Trophoblast cell (in vitro differentiated cells and primary cell): ENCODE data around the gene TOPBP1.
"Not testable (repeated sequence)": the region's sequence is repeated elsewhere in the genome, so short reads cannot be mapped to it uniquely, and the experiment has no call there.

Experiments
- DNase-seq, 2 donors: peaks; one replicate each; pipeline ENCODE4 v3.0.0-alpha.2; 2016
- H2AFZ ChIP-seq: 2 replicates; pipeline ENCODE4 v1.6.1; 2013; ENCODE audit warnings: low read length, moderate library complexity, mild to moderate bottlenecking; ENCODE audit not compliant: insufficient read depth, poor library complexity
- H2AK5ac ChIP-seq: 2 replicates; pipeline ENCODE4 v1.6.1; 2013; ENCODE audit warnings: mild to moderate bottlenecking, low read length
- H2BK120ac ChIP-seq: 2 replicates; pipeline ENCODE4 v1.6.1; 2013; ENCODE audit warnings: low read length, mild to moderate bottlenecking, moderate library complexity; ENCODE audit not compliant: insufficient read depth, poor library complexity
- H2BK12ac ChIP-seq: 2 replicates; pipeline ENCODE4 v1.6.1; 2013; ENCODE audit warnings: mild to moderate bottlenecking, low read length, moderate library complexity
- H2BK5ac ChIP-seq: 2 replicates; pipeline ENCODE4 v1.6.1; 2013; ENCODE audit warnings: low read length, low read depth, moderate library complexity, mild to moderate bottlenecking; ENCODE audit not compliant: poor library complexity
- H3K14ac ChIP-seq: 2 replicates; pipeline ENCODE4 v1.6.1; 2013; ENCODE audit warnings: mild to moderate bottlenecking, low read length
- H3K18ac ChIP-seq: 2 replicates; pipeline ENCODE4 v1.6.1; 2013; ENCODE audit warnings: mild to moderate bottlenecking, low read length
- H3K23ac ChIP-seq: 2 replicates; pipeline ENCODE4 v1.6.1; 2013; ENCODE audit warnings: low read length
- H3K27ac ChIP-seq: 2 replicates; pipeline ENCODE4 v1.5.1; 2013; ENCODE audit warnings: low read depth, mild to moderate bottlenecking, inconsistent platforms, low read length, moderate library complexity
- H3K27me3 ChIP-seq: 2 replicates; pipeline ENCODE4 v1.6.1; 2013; ENCODE audit warnings: inconsistent platforms, mild to moderate bottlenecking, low read length, moderate library complexity; ENCODE audit not compliant: insufficient read depth
- H3K36me3 ChIP-seq, 2 experiments: 1 replicate in 1 of 2; 2 replicates in 1 of 2; pipeline ENCODE4 v1.6.1; 2013; ENCODE audit warnings: low read length in 2 of 2, mild to moderate bottlenecking in 2 of 2, moderate library complexity in 1 of 2; ENCODE audit not compliant: insufficient read depth in 2 of 2, control insufficient read depth in 1 of 2
- H3K4ac ChIP-seq: 2 replicates; pipeline ENCODE4 v1.6.1; 2013; ENCODE audit warnings: low read depth, mild to moderate bottlenecking, low read length, moderate library complexity
- H3K4me1 ChIP-seq, 2 experiments: 1 replicate in 1 of 2; 2 replicates in 1 of 2; pipeline ENCODE4 v1.6.1; 2013; ENCODE audit warnings: low read length in 2 of 2, mild to moderate bottlenecking in 2 of 2, moderate library complexity in 1 of 2; ENCODE audit not compliant: insufficient read depth in 2 of 2, control insufficient read depth in 1 of 2
- H3K4me2 ChIP-seq: 2 replicates; pipeline ENCODE4 v1.6.1; 2013; ENCODE audit warnings: inconsistent platforms, mild to moderate bottlenecking, low read length, moderate library complexity
- H3K4me3 ChIP-seq: 2 replicates; pipeline ENCODE4 v1.5.1; 2013; ENCODE audit warnings: mild to moderate bottlenecking, low read depth, low read length, inconsistent platforms
- H3K79me1 ChIP-seq: one replicate; pipeline ENCODE4 v1.6.1; 2013; ENCODE audit warnings: low read length
- H3K79me2 ChIP-seq: 2 replicates; pipeline ENCODE4 v1.6.1; 2013; ENCODE audit warnings: low read length, mild to moderate bottlenecking; ENCODE audit not compliant: control insufficient read depth, insufficient read depth, poor library complexity
- H3K9ac ChIP-seq: 2 replicates; pipeline ENCODE4 v1.6.1; 2013; ENCODE audit warnings: mild to moderate bottlenecking, low read length
- H3K9me3 ChIP-seq: 2 replicates; pipeline ENCODE4 v1.6.1; 2013; ENCODE audit warnings: low read depth, mild to moderate bottlenecking, control low read depth, inconsistent platforms, low read length; ENCODE audit not compliant: insufficient read depth
- H4K12ac ChIP-seq: 2 replicates; pipeline ENCODE4 v1.6.1; 2013; ENCODE audit warnings: low read depth, mild to moderate bottlenecking, low read length, moderate library complexity
- H4K8ac ChIP-seq: 2 replicates; pipeline ENCODE4 v1.6.1; 2013; ENCODE audit warnings: low read depth, mild to moderate bottlenecking, low read length, moderate library complexity
- H4K91ac ChIP-seq: one replicate; pipeline ENCODE4 v1.6.1; 2013; ENCODE audit warnings: low read depth, mild to moderate bottlenecking, low read length, moderate library complexity
- WGBS: extraction: QIAGEN DNeasy Blood & Tissue Kit; methylation state at CpG from one replicate; pipeline ENCODE4 v1.1.7; 2013; ENCODE audit warnings: missing lambda C conversion rate; ENCODE audit not compliant: insufficient read length, insufficient coverage; ENCODE audit errors: extremely low coverage; 5-methylcytosine and 5-hydroxymethylcytosine counted together

TOPBP1 gene

DNA sequence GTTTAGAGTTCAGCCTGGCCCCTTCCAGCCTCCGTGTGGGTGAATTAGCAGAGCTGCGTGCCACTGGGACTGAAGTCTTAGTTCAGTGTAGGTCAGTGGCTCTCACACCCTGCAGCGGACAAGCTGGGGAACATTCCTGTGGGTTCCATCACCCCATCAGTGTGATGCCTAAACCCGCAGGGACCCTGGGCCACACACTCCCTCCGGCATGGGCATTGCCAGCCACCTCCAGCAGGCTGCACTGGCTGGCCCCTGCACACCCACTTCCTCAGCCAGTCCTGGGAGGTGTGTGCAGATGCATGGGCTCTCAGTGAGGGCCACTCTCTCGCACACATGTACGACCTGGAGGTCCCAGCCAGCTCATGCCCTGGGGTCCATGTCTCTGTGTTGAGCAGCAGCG lies 32.1 kb upstream of the TOPBP1 start:
- Histone ChIP-seq H2BK120ac (no peak overlapping the region), H3K4ac (no peak overlapping the region), H4K91ac (no peak overlapping the region), H3K79me1 (no peaks in the 10 kb centered on the region), H3K9ac (no peak overlapping the region), H4K8ac (no peak overlapping the region), H2BK12ac (no peak overlapping the region), H3K79me2 (no peaks in the 10 kb centered on the region), H3K14ac (no peak overlapping the region), H2AK5ac (no peak overlapping the region), H2AFZ (no peak overlapping the region), H3K27ac (no peak overlapping the region), H3K27me3 (no peaks in the 10 kb centered on the region), H3K4me2 (no peak overlapping the region), H3K36me3 (no peaks in the 10 kb centered on the region), H3K9me3 (peaks cover 6% of the 10 kb centered on the region), H3K23ac (no peak overlapping the region), H3K4me3 (no peak overlapping the region), H2BK5ac (no peak overlapping the region), H4K12ac (no peak overlapping the region), H3K4me1 (no peaks in the 10 kb centered on the region), H3K18ac (no peak overlapping the region)
- WGBS: no CpG with 5 or more reads among the region's 8 CpGs
- no peak for DNase-seq

DNA sequence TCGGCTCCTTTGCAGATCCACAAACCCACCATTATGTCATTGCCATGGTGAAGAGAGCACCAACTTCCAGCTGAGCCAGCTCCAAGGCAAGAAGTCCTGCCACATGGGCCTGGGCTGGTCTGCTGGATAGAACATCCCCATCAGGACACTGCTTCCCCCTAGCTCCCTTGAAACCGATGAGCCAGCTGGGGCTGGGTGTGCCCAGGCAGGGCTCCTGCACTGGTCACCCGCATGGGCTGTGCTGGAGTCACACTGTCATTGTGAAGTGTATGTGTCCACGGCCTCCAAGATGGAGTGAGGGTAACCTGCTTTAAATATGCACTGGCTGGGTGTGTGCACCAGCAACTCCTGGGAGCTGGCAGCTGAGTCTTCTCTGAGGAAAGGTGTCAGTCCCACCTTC lies 31.0 kb upstream of the TOPBP1 start:
- WGBS: no CpG with 5 or more reads among the region's 4 CpGs
- no peak overlapping the region for H3K18ac ChIP-seq

GRCh38 chr3:133691273-133692107 lies 29.7 kb upstream of the TOPBP1 start:
- no peak overlapping the region for H3K9ac ChIP-seq
- H3K4ac ChIP-seq: no peak overlapping the region
- H3K79me2 ChIP-seq: no peaks in the 10 kb centered on the region
- no peaks in the 10 kb centered on the region for H3K36me3 ChIP-seq
- no peak overlapping the region for H2BK5ac ChIP-seq
- H4K91ac ChIP-seq: no peak overlapping the region
- H4K12ac ChIP-seq: no peak overlapping the region
- no peak overlapping the region for H3K4me3 ChIP-seq
- no peaks in the 10 kb centered on the region for H3K4me1 ChIP-seq
- no peak overlapping the region for H3K23ac ChIP-seq
- H2AFZ ChIP-seq: no peak overlapping the region
- H2AK5ac ChIP-seq: no peak overlapping the region
- no peak overlapping the region for H3K18ac ChIP-seq
- peak in 1 of 2 donors; percentile 31 for DNase-seq
- no peaks in the 10 kb centered on the region for H3K79me1 ChIP-seq
- WGBS: no CpG with 5 or more reads among the region's 6 CpGs
- no peak overlapping the region for H4K8ac ChIP-seq
- H2BK12ac ChIP-seq: no peak overlapping the region
- H3K27ac ChIP-seq: no peak overlapping the region
- no peak overlapping the region for H3K4me2 ChIP-seq
- H3K9me3 ChIP-seq: peaks cover 6% of the 10 kb centered on the region
- no peaks in the 10 kb centered on the region for H3K27me3 ChIP-seq
- no peak overlapping the region for H2BK120ac ChIP-seq
- H3K14ac ChIP-seq: no peak overlapping the region

More for the DNA sequence above, 31.0 kb upstream of the TOPBP1 start:
- Histone ChIP-seq H3K79me1 (no peaks in the 10 kb centered on the region), H2AK5ac (no peak overlapping the region), H3K4me2 (no peak overlapping the region), H3K4me1 (no peaks in the 10 kb centered on the region), H3K9ac (no peak overlapping the region), H4K91ac (no peak overlapping the region), H4K8ac (no peak overlapping the region), H2AFZ (no peak overlapping the region), H3K79me2 (no peaks in the 10 kb centered on the region), H3K4ac (no peak overlapping the region), H2BK5ac (no peak overlapping the region), H3K9me3 (peaks cover 6% of the 10 kb centered on the region), H2BK12ac (no peak overlapping the region), H3K27me3 (no peaks in the 10 kb centered on the region), H3K36me3 (no peaks in the 10 kb centered on the region), H4K12ac (no peak overlapping the region), H3K14ac (no peak overlapping the region), H3K4me3 (no peak overlapping the region), H3K23ac (no peak overlapping the region), H2BK120ac (no peak overlapping the region), H3K27ac (no peak overlapping the region)
- DNase-seq: no peak

GRCh38 chr3:133677993-133678392 lies 16.3 kb upstream of the TOPBP1 start:
- not testable (repeated sequence) for H3K79me2 ChIP-seq, H4K12ac ChIP-seq, H3K18ac ChIP-seq, H2BK12ac ChIP-seq, DNase-seq, H3K23ac ChIP-seq, H3K4me3 ChIP-seq, H3K9me3 ChIP-seq, H3K4ac ChIP-seq, H2BK5ac ChIP-seq, H3K4me1 ChIP-seq, H3K14ac ChIP-seq, H4K8ac ChIP-seq, H3K4me2 ChIP-seq, H3K79me1 ChIP-seq, H3K27ac ChIP-seq, H2BK120ac ChIP-seq, H3K9ac ChIP-seq, H3K27me3 ChIP-seq, H2AK5ac ChIP-seq, H2AFZ ChIP-seq, H3K36me3 ChIP-seq, H4K91ac ChIP-seq
- WGBS: no CpG with 5 or more reads among the region's 2 CpGs
